GM19240 (cell line): ENCODE results near the gene NDRG4.

Experiments used
- DNase-seq: peaks from one replicate; pipeline ENCODE4 v3.0.0; 2011; ENCODE audit warnings: low spot score; ENCODE audit not compliant: insufficient read length

NDRG4 gene, protein sequence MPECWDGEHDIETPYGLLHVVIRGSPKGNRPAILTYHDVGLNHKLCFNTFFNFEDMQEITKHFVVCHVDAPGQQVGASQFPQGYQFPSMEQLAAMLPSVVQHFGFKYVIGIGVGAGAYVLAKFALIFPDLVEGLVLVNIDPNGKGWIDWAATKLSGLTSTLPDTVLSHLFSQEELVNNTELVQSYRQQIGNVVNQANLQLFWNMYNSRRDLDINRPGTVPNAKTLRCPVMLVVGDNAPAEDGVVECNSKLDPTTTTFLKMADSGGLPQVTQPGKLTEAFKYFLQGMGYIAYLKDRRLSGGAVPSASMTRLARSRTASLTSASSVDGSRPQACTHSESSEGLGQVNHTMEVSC

DNA sequence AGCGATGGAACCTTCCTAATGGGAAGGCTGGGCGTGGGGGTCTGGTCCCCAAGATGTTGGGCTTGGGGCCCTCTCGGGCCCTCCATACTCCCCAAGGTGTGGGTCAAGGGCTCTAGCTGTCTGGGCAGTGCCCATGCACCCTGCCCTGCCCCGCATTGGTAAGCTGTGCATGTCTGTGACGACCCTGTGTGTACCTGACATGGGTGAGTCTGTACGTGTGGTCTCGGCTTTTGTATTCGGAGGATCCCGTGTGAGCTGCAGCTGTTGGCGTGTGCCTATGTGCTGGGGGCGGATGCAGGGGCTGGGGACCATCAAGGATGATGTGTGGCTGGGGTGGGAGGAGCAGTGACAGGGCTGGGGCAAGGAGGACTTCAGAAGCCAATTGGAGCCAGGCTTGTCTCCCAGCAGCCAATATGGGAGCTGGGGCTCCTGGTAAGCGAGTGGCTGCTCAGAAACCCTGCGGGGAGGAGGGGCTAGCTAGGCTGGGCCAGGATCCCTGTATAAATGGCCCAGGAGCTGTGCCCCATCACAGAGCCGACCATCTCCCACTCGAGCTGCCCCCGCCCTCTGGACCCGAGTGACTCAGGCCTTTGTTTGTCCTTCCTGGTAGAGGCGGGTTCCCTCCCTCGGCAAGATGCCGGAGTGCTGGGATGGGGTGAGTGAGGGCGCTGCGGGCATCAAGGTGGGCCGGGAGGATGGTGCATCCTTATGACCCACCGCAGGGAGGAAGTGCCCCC lies at the start of gene NDRG4:
Gene NDRG4 (plus strand): TSS at position 529 of the 737 bp plus-strand sequence. CDS start 106 bp downstream, at position 635.
- peak; percentile 45 for DNase-seq

DNA sequence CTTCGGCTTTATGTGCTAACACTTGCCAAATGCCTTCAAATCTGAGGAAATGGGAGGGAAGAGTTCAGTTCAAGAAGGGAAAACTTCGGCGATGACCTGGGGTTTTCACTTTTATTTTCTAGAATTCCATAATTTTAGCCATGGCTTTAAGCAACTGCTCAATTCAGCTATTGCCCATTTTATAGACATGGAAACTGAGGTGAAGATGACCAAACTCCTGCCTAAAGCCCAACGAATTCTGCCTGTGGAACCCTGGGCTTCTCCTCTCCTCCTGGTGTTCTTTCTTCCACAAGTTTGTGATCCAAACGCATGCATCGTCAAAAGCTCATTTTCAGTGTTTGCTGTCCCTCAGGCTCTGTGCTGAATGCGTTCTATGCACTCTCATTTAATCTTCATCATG lies 49.4 kb upstream of the NDRG4 start:
- no peak for DNase-seq

DNA sequence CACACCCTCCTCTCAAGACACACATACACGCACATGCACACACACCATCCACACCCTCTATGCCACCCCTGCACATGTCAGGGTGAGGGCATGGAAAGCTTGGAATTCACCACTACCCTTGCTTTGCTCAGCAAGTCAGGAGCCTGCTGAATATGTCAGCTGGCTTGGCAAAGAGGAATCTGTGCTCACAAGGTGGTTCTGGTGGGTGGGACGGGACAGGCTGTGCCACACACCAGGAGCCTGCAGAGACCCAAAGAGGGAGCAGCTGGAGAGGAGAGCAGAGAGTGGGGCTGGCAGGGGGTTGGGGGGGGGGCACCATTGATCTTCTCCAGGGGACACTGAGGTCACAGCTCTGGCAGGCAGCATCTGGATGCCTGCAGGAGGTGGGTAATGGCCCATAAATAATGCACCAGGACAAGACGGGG lies 48.7 kb upstream of the NDRG4 start:
- DNase-seq, result no peak

DNA sequence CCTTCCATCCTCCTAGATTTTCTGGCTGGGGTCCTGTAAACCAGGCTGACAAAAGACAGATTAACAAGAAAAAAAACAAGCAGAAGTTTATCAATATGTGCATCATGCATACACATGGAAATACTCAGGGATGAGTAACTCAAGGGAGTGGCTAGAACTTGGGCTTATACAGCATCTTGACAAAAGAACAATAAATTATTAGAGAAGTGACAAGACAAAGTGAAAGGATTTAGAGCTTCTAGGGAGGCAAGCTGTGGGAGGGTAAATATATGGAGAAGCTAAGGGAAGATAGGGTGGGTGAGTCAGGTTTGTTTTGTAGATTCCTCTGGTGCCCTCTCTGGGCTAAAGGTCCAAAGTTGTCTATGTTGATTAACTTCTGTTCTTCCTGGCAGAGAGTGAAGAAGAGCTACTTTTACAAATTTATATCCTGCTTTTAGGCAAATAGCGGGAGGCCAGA lies 48.0 kb upstream of the NDRG4 start:
- no peak for DNase-seq

DNA sequence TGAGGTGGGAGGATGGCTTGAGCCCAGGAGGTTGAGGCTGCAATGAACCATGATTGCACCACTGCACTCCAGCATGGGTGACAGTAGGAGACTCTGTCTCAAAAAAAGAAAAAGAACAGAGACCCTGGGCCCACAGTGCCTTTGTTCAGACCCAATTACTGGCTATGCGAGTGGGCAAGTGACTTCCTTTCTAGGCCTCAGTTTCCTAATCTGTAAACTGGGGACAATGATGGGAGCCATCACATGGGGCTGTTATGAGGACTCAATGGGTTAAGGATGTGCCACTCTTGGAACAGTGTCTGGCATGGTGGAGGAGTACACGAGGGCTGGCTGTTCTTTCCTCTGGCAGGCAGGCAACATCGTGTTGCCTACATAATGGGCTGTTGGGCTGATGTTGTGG lies 47.3 kb upstream of the NDRG4 start:
- DNase-seq, result no peak

DNA sequence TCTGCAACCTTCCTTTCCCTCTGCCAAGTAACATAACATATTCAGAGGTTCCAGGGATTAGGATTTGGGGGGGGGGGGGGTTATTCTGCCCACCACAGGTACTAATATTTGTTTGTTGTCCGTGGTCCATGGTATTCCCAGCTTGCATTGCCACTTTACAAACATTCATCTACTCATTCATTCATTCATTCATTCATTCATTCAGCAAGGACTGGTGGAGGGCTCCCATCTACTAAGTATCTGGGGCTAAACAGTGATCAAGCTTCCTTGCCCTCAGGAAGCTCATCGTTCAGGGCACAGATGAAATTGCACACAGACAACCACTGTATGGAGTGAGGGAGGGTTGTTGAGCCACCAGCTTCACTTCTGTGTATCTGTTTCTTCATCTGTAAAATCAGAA lies 45.8 kb upstream of the NDRG4 start:
- no peak for DNase-seq

DNA sequence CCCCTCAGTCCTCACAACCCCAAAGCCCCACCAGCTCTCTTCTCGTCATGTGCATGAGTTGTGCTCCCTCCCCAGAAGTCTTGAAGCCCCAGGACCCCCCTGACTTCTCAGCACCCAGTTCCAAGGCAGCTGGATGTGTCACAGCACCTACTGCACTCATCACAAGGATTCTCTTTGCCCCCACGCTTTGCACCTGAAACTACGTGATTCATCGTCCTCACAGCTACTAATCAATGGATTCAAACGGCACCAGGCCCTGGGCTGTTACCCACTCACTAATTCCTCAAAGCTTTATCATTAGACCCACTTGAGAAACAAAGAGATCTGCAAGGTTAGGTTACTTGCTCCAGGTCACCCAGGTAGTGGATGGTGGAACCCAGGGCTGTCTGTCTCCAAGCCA lies 45.1 kb upstream of the NDRG4 start:
- no peak for DNase-seq

DNA sequence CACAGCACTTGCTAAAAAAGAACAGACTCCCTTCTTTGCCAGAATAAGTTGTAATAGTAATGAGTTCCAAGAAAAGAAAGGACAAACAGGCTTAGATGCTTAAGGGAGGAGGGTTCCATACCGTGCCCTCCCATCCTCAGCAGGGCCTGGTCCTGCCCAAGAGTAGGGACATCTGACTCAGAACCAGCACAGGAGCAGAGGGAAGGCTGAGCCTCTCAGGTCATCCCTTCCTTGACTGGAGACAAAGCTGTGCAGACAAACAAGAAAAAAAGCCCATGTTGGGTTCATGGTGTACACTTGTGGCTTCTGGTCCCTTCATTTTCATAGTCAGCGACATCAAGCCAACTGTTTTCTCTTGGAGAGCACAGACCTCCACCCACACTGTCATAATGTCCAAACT lies 44.2 kb upstream of the NDRG4 start:
- DNase-seq, result no peak

DNA sequence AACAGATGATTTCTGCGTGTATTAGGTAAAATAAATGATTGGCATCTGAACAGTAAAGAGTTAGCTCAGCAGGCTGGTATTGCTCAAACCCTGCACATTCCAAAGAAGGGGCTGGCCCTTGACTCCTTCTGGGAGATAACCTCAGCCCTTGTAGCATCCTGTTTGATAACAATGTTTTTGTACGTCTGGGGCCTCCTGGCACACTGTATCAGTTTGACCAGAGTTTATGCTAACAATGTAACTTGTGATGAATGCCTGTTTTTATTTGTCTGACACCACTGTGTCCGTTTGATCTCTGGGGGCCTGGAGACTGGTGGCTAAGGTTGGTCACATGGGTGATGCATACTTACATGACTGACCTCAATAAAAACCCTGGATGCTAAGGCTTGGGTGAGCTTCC lies 43.8 kb upstream of the NDRG4 start:
- no peak for DNase-seq

DNA sequence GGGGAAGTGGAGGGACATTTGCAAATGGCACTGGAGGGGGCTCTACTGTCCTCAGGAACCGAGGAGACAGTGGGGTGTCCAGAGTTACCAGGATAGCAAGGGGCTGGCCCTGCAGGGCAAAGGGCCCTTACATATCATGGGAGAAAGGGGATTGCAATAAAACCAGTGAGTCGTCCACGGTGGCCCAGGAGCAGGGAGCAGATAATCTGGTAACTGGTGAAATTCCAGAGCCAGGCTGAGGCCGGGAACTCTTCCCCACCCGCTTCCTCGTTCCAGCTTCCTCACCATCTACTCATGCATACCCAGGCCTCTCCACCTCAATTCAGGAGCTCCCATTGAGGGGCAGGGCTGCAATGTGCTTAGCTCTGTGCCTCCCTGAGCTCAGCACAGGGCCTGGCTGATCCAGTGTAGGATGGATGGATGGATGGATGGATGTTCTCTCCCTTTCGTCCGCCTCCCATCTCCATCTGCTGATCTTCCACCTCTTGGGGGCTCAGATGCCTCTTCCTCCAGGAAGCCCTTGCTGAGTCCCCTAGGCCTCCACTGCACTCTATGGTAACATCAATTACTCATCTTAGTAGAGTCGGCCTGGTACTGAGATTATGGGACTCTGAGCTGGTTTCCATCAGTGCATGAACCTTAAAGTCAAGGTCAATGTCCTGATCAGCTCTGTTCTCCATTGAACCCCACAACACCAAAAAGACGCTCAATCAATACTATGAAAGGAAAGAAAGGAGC lies 41.2 kb upstream of the NDRG4 start:
- no peak for DNase-seq

DNA sequence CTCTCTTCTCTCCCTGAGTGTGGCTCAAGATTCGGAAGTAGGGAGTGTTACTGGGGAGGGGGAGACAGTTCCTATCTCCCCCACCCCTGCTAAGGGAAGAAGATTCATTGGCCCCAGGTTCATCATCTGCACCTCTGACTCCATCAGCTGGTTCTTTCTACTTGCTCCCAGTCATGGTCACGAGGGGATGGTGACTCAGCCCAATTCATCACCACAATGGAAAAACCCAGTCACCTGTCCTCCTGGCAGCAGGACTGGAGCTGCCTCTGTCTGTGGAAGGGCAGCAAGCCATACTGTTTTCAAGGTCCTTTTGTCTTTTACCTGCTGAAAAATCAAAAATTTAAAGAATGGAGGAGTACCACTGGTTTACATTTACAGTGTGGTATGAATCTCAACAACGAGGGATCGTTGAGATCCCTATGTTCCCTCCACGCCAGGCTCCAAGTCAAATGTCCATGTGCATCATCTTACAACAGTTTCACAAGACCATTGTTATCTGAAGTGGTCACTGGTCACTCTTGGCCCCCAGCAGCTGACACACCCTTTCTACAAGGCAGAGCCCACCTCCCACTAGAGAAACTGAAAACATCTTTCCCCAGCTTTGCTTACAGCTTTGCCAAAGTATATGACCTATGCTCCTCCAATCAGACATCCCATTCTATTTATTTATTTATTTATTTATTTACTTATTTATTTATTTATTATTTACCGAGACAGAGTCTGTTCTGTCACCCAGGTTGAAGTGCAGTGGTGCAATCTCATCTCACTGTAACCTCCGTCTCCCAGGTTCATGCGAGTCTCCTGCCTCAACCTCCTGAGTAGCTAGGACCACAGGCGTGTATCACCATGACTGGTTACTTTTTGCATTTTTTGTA lies 40.4 kb upstream of the NDRG4 start:
- no peak for DNase-seq

DNA sequence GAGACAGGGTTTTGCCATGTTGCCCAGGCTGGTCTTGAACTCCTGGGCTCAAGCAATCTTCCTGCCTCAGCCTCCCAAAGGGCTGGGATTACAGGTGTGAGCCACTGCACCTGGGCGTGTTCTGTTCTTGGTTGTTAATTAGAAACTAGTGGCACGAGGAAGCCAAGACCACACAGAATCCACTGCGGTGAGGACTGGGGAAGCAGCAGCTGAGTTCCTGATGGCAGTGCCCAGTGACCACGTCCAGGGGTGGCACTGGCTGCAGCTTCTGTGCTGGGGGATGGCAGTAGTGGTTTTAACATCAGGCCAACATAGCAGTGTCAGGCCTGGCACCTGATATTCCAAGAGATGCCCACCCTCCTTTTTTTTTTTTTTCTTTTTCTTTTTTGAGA lies 39.7 kb upstream of the NDRG4 start:
- no peak for DNase-seq

DNA sequence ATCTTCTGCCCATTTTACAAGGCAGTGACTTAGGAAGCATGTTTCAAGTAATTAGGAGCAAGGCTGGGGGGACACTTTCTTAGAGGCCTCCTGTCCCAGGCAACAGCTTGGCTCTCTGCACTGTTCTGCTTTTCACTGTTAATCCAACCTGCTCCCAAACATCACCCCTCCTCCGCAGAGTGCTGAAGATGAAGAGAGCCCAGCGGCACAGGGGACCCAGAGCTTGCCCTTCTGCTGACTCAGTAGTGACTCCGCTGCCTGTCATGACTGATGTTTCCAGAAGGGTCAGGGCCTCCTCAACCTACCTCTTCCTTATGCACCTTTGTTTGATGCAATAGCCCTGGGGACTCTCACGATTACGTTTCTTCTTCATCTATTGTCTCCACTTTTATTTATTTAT lies 38.9 kb upstream of the NDRG4 start:
- no peak for DNase-seq

DNA sequence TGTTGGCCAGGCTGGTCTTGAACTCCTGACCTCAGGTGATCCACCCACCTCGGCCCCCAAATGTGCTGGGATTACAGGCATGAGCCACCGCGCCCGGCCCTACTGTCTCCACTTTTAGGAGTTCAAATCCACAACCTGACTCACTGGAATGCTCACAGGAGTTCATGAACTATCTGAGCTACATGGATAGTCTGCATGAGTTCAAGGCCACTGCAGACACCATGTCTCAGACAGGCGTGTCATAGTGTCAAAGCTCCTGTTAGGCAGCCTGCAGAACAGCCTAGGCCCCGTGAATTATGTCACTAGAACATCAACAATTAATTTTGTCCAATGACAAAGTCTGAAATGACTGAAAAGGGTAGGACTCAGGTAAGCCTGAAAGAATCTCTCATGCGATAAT lies 38.3 kb upstream of the NDRG4 start:
- DNase-seq, result no peak

DNA sequence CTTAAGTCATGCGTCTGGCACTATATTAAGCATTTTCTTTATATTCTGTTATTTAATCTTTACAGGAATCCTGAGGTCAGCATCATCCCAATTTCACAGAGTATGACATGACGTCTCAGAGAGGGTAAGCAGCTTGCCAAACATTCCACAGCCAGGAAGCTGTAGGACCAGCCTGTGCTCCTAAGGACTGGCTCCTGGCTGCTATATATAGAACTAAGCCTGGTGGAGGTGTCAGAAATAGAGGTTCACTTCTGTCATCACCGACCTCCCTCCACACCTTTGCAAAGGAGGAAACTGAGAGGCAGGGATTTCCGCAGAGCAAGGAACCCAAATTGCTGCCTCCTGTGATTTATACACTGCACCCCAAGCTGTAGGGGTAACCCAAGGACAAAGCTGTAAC lies 37.9 kb upstream of the NDRG4 start:
- DNase-seq, result no peak

DNA sequence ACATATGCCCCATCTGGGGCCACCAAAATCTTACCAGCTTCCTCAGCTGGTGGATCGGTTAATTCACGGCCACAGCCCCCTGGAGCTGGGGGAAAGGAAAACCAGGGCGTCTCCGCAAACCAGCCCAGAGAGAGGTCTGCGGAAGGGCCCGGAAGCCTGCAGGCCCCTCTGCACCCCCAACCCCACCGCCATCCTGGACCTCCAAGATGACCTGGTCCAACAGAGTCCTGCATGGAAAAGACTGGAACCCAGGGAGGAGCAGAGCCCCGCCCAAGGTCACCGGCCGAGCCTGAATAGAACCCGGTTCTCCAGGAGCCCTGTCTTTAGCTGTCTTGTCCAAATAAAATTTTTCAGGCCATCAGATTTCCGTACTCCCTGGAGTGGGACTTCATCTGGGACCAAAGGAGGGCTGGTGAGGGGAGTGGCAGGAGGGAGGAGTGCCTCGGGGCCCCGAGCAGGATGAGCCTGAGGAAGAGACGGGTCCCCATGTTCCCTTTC lies 37.4 kb upstream of the NDRG4 start:
- no peak for DNase-seq

DNA sequence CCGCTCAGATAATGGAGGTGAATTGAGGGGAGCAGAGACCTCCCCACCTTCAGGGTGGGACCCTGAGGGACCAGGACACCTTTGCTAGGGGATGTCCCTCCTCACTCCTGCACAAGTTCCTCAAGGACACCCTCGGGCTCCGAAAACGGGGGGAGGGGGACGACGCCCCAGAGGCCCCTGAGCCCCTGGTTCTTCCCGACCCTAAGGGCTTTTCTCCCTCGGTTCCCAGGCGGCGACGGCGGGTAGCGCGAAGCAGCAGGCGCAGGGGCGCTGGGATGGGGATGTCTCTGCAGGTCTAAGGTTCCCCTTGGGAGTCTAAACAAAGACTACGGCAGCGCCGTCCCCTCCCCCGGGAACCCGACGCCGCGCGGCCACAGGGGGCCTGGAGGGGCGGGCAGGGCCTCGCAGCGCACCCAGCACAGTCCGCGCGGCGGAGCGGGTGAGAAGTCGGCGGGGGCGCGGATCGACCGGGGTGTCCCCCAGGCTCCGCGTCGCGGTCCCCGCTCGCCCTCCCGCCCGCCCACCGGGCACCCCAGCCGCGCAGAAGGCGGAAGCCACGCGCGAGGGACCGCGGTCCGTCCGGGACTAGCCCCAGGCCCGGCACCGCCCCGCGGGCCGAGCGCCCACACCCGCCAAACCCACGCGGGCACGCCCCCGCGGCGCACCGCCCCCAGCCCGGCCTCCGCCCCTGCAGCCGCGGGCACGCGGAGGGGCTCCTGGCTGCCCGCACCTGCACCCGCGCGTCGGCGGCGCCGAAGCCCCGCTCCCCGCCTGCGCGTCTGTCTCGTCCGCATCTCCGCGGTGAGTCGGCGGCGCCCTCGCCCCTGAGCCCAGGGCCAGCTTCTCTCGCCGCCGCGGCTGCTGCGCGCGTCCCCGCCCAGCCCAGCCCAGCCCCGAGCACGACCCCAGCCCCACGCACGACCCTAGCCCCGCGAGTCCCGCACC lies 36.7 kb upstream of the NDRG4 start:
- no peak for DNase-seq

DNA sequence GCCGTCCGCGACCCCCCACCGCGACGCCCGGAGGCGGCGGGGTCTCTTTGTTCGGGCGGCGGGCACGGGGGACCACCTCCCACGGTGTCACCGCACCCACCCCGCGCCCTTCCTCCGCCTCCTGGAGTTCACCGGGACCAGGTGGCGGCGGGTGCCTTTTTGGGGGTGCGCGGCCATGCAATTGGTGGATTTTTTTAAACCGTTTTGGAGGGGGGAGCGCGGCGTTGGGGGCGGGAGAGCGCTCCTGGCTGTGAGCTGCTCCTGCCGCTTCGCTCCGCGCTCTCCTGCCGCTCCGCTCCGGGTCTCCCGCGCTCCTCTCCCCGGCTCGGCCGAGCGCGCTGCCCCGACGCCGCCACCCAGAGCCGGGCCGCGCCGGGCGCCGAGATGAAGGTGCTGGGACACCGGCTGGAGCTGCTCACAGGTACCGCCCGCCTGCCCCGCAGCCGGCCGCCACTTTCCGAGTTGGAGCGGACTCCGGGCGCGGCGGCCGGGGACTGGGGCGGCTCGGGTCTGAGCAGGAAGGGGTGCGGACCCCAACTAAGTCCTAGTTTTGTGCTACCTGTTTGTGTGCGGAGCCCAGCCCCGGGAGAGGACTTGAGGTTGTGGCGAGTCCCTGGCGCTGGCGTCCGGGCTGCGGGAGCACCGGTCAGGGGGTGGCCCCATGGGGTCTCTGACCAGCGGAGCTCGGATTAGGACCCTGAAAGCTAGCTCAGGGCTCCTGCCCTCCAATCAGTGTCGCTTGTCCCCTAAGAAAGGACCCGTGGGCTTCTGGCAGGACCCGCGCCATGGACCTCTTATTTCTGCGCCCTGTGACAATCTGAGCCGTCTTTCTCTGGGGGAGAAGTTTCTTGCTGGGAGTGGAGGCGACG lies 35.7 kb upstream of the NDRG4 start:
- DNase-seq, result no peak
